Loucy (cell line): Measurements from ENCODE around the gene ELAC1.

ENCODE experiments used
- H2AFZ ChIP-seq: fragments of 200-600 bp; sonication (generic); 2 replicates; pipeline ENCODE4 v1.6.0; 2016; ENCODE audit warnings: antibody characterized with exemption, mild to moderate bottlenecking, low read length, moderate library complexity
- H3F3A ChIP-seq: fragments of 200-600 bp; 2 replicates; pipeline ENCODE4 v1.6.0; 2016; ENCODE audit warnings: antibody characterized with exemption, low read depth, mild to moderate bottlenecking
- H3K27me3 ChIP-seq: fragments of 200-600 bp; sonication (generic); 2 replicates; pipeline ENCODE4 v1.6.1; 2014; ENCODE audit warnings: low read length, mild to moderate bottlenecking; ENCODE audit not compliant: insufficient read depth, poor library complexity, severe bottlenecking
- H3K36me3 ChIP-seq: fragments of 200-600 bp; sonication (generic); 2 replicates; pipeline ENCODE4 v1.6.1; 2016; ENCODE audit warnings: low read length; ENCODE audit not compliant: insufficient read depth
- H3K4me1 ChIP-seq: fragments of 200-600 bp; sonication (generic); 2 replicates; pipeline ENCODE4 v1.5.1; 2014; ENCODE audit warnings: low read length, mild to moderate bottlenecking; ENCODE audit not compliant: insufficient read depth, poor library complexity, severe bottlenecking
- H3K4me2 ChIP-seq: fragments of 200-600 bp; sonication (generic); 2 replicates; pipeline ENCODE4 v1.6.0; 2014; ENCODE audit warnings: antibody characterized with exemption, low read length, low read depth, mild to moderate bottlenecking; ENCODE audit not compliant: poor library complexity, severe bottlenecking
- H3K4me3 ChIP-seq: fragments of 200-600 bp; sonication (generic); 2 replicates; pipeline ENCODE4 v1.5.1; 2014; ENCODE audit warnings: low read length, mild to moderate bottlenecking, mixed read lengths; ENCODE audit not compliant: poor library complexity, severe bottlenecking
- H3K79me2 ChIP-seq: fragments of 200-600 bp; sonication (generic); 2 replicates; pipeline ENCODE4 v1.6.1; 2014; ENCODE audit warnings: low read length; ENCODE audit not compliant: insufficient read depth
- H3K9ac ChIP-seq: fragments of 200-600 bp; sonication (generic); 2 replicates; pipeline ENCODE4 v1.6.0; 2014; ENCODE audit warnings: mild to moderate bottlenecking, low read depth, low read length, moderate library complexity; ENCODE audit not compliant: poor library complexity, severe bottlenecking
- H3K9me2 ChIP-seq: fragments of 200-600 bp; sonication (generic); replicated peaks from 2 replicates; pipeline ENCODE4 v1.6.1; 2016; ENCODE audit warnings: low read depth, low read length, mixed read lengths
- H3K9me3 ChIP-seq: fragments of 200-600 bp; sonication (generic); 2 replicates; pipeline ENCODE4 v1.6.1; 2014; ENCODE audit warnings: mild to moderate bottlenecking, antibody characterized with exemption, low read length, low read depth; ENCODE audit not compliant: insufficient read depth
- H4K20me1 ChIP-seq: fragments of 200-600 bp; sonication (generic); 2 replicates; pipeline ENCODE4 v1.6.0; 2014; ENCODE audit warnings: antibody characterized with exemption, low read length, mild to moderate bottlenecking; ENCODE audit not compliant: insufficient read depth, poor library complexity, severe bottlenecking
- CTCF ChIP-seq: fragments of 200-600 bp; sonication (generic); conservative IDR thresholded peaks from 2 replicates; pipeline ENCODE4 v1.5.1; 2014; ENCODE audit warnings: mild to moderate bottlenecking, antibody characterized with exemption, low read length
- EZH2phosphoT487 ChIP-seq: fragments of 200-600 bp; IDR thresholded peaks from 2 replicates; pipeline ENCODE4 v1.6.1; 2018; ENCODE audit warnings: antibody characterized with exemption, mild to moderate bottlenecking, moderate library complexity, borderline replicate concordance

Gene ELAC1

GRCh38 chr18:50955253-50955652 is 12.6 kb upstream of the ELAC1 start:
- Histone ChIP-seq H3K27me3 (no peaks in the 10 kb centered on the region), H2AFZ (no peak overlapping the region), H3K4me2 (no peak overlapping the region), H3K9me3 (no peaks in the 10 kb centered on the region), H4K20me1 (no peaks in the 10 kb centered on the region), H3K9me2 (no peaks in the 10 kb centered on the region), H3K36me3 (no peaks in the 10 kb centered on the region), H3K9ac (no peak overlapping the region), H3K4me3 (no peak overlapping the region), H3K4me1 (no peaks in the 10 kb centered on the region), H3K79me2 (no peaks in the 10 kb centered on the region), H3F3A (no peaks in the 10 kb centered on the region)
- TF ChIP-seq CTCF (no peak), EZH2phosphoT487 (no peak)

DNA sequence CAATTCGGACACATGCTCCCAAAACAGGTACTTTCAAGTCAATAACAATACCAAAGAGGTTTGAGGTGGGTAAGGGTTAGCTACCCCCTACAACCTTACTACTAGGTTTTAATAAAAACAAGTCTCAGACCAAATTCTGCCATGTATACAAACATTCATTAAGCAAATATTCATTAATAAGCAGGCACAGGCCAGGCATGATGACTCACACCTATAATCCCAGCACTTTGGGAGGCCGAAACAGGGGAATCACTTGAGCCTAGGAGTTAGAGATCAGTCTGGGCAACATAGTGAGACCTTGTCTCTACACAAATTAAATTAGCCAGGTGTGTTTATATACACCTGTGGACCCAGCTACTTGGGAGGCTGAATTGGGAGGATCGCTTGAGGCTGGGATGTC is 11.7 kb upstream of the ELAC1 start:
- Histone ChIP-seq H4K20me1 (no peaks in the 10 kb centered on the region), H3K79me2 (no peaks in the 10 kb centered on the region), H3K9me3 (no peaks in the 10 kb centered on the region), H3K4me1 (no peaks in the 10 kb centered on the region), H3K9ac (no peak overlapping the region), H3K36me3 (no peaks in the 10 kb centered on the region), H3K27me3 (no peaks in the 10 kb centered on the region), H3K9me2 (no peaks in the 10 kb centered on the region), H3K4me2 (no peak overlapping the region), H2AFZ (no peak overlapping the region), H3K4me3 (no peak overlapping the region), H3F3A (no peaks in the 10 kb centered on the region)
- no peak for TF ChIP-seq CTCF
- TF ChIP-seq EZH2phosphoT487: no peak

DNA sequence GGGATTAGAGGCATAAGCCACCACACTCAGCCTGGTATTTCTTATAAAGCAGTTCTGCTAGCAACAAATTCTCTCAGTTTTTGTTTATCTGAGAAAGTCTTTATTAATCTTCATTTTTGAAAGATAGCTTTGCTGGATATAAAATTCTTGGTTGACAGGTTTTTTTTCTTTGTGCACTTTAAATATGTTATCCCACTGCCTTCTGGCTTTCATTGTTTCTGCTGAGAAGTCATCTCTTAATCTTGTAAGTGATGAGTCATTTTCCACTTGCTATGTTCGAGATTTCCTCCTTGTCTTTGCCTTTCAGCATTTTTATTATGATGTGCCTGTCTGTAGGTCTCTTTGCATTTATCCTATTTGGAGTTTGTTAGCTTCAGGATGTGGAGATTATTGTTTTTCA is 5.9 kb upstream of the ELAC1 start:
- Histone ChIP-seq H3K79me2 (no peaks in the 10 kb centered on the region), H3K9me3 (peaks cover 14% of the 10 kb centered on the region; the same call in 1 of the 2 replicates)
- TF ChIP-seq EZH2phosphoT487 (no peak), CTCF (no peak)

More for the DNA sequence above, 5.9 kb upstream of the ELAC1 start:
- H3F3A ChIP-seq: no peaks in the 10 kb centered on the region
- H3K4me2 ChIP-seq: no peak overlapping the region
- no peaks in the 10 kb centered on the region for H3K27me3 ChIP-seq
- H3K9ac ChIP-seq: no peak overlapping the region
- H3K36me3 ChIP-seq: no peaks in the 10 kb centered on the region
- H2AFZ ChIP-seq: no peak overlapping the region
- H4K20me1 ChIP-seq: no peaks in the 10 kb centered on the region
- no peaks in the 10 kb centered on the region for H3K4me1 ChIP-seq
- H3K9me2 ChIP-seq: no peaks in the 10 kb centered on the region
- no peak overlapping the region for H3K4me3 ChIP-seq
